HG03159 (cell line): Measurements from ENCODE around the gene CASZ1.

Source experiments
- ATAC-seq: cut with Tn5 transposase; IDR thresholded peaks from one replicate; pipeline ENCODE4 v1.9.1; 2021; ENCODE audit warnings: mild to moderate bottlenecking, moderate library complexity; ENCODE audit not compliant: unreplicated experiment

The CASZ1 gene

GRCh38 chr1:10796029-10796944 is at the start of gene CASZ1:
TSS of gene CASZ1 (minus strand) at chr1:10796646. CDS start at chr1:10693889, 102,757 bp downstream.
- ATAC-seq = no peak

- no peak for ATAC-seq
Measured at GRCh38 chr1:10843697-10844096, 47.3 kb upstream of the CASZ1 start.

GRCh38 chr1:10841118-10841517 is 44.7 kb upstream of the CASZ1 start:
- ATAC-seq = no peak

- ATAC-seq = no peak
Measured at GRCh38 chr1:10839188-10839770, 42.8 kb upstream of the CASZ1 start.

- no peak for ATAC-seq
Measured at GRCh38 chr1:10838541-10838940, 42.1 kb upstream of the CASZ1 start.

- ATAC-seq = no peak
Measured at GRCh38 chr1:10836726-10837125, 40.3 kb upstream of the CASZ1 start.

GRCh38 chr1:10835822-10836421 is 39.5 kb upstream of the CASZ1 start:
- no peak for ATAC-seq

GRCh38 chr1:10835421-10835820 is 39.0 kb upstream of the CASZ1 start:
- no peak for ATAC-seq

GRCh38 chr1:10834770-10835412 is 38.4 kb upstream of the CASZ1 start:
- ATAC-seq = no peak

- no peak for ATAC-seq
Measured at GRCh38 chr1:10833630-10834557, 37.4 kb upstream of the CASZ1 start.

- no peak for ATAC-seq
Measured at GRCh38 chr1:10832703-10833102, 36.3 kb upstream of the CASZ1 start.

- ATAC-seq = no peak
Measured at GRCh38 chr1:10830961-10831668, 34.7 kb upstream of the CASZ1 start.

- ATAC-seq = no peak
Measured at GRCh38 chr1:10829965-10830515, 33.6 kb upstream of the CASZ1 start.

GRCh38 chr1:10829067-10829818 is 32.8 kb upstream of the CASZ1 start:
- ATAC-seq = no peak

GRCh38 chr1:10827377-10828333 is 31.2 kb upstream of the CASZ1 start:
- ATAC-seq = no peak

- no peak for ATAC-seq
Measured at GRCh38 chr1:10825592-10825991, 29.1 kb upstream of the CASZ1 start.

GRCh38 chr1:10824821-10825540 is 28.5 kb upstream of the CASZ1 start:
- no peak for ATAC-seq
